BJ (cell line): ENCODE results near the gene PPIF. TPM values are rescaled to one million over a fixed set of nuclear protein-coding genes. Genes with fewer than 3 reads are reported as not detected.

Source experiments
- CTCF ChIA-PET: fragments of 350-600 bp; formaldehyde crosslinking; extraction: SDS; loops from one replicate; lab custom pipeline; 2021; ENCODE audit warnings: antibody characterized with exemption, inconsistent platforms; lab: Yijun Ruan, JAX
- POLR2A ChIA-PET: fragments of 300-600 bp; sonication (Branson Sonifier 250); formaldehyde crosslinking; extraction: SDS; loops from one replicate; lab custom pipeline; 2021; ENCODE audit warnings: antibody characterized with exemption; lab: Charles Lee
- DNase-seq: peaks from one replicate; pipeline ENCODE4 v3.0.0-alpha.2; 2011; ENCODE audit warnings: low read depth
- H3K27me3 ChIP-seq: 2 replicates; pipeline ENCODE4 v1.6.0; 2011; ENCODE audit warnings: low read length; ENCODE audit not compliant: control insufficient read depth, insufficient read depth
- H3K36me3 ChIP-seq: 2 replicates; pipeline ENCODE4 v1.5.1; 2011; ENCODE audit warnings: low read length; ENCODE audit not compliant: control insufficient read depth, insufficient read depth
- H3K4me3 ChIP-seq: 2 replicates; pipeline ENCODE4 v1.5.1; 2011; ENCODE audit warnings: low read depth, mild to moderate bottlenecking, control low read depth, low read length
- polyA plus RNA-seq: library from polyadenylated mRNA; depleted of rRNA; stranded (reverse); fragments of >200 nt; gene quantifications from 2 replicates; pipeline ENCODE4 v1.2.3, GENCODE V29; 2011
- TF ChIP-seq, protein P1 (sequence below): IDR thresholded peaks from 2 replicates; pipeline ENCODE4 v1.5.1; 2011; ENCODE audit warnings: low read depth, mild to moderate bottlenecking, control low read depth, inconsistent platforms, low read length, moderate library complexity; ENCODE audit not compliant: insufficient read depth

The PPIF gene
- polyA plus RNA-seq, 1 experiment: 73.9 TPM

DNA sequence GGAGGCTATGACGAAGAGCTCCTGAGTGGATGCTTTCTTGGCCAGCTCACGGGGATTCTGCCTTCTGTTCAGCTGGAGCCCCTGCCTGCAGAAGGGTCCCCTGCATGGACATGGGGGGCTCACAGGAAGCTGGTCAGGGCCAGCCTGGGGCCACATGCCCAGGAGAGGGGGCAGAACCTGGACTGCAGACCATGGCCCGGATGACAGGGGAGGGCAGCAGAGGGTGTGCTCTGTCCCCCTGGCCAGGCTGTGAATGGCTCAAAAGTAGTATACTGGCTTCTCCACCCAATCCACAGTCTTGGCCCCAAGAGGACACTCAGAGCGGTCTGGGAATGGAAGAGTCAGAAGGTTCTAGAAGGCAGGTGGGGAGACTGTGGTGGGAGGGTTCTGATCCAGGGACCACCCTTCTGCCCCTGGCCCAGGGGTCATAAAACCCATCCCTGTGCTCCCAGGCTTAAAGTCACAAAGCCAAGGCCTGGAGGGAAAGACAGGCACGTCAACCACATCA, 40.3 kb downstream of the PPIF start:
- CTCF ChIA-PET: no interaction called here
- H3K4me3 ChIP-seq: no peak overlapping the region
- H3K36me3 ChIP-seq: peaks cover 56% of the 10 kb centered on the region
- H3K27me3 ChIP-seq: no peaks in the 10 kb centered on the region
- TF ChIP-seq, protein P1, sequence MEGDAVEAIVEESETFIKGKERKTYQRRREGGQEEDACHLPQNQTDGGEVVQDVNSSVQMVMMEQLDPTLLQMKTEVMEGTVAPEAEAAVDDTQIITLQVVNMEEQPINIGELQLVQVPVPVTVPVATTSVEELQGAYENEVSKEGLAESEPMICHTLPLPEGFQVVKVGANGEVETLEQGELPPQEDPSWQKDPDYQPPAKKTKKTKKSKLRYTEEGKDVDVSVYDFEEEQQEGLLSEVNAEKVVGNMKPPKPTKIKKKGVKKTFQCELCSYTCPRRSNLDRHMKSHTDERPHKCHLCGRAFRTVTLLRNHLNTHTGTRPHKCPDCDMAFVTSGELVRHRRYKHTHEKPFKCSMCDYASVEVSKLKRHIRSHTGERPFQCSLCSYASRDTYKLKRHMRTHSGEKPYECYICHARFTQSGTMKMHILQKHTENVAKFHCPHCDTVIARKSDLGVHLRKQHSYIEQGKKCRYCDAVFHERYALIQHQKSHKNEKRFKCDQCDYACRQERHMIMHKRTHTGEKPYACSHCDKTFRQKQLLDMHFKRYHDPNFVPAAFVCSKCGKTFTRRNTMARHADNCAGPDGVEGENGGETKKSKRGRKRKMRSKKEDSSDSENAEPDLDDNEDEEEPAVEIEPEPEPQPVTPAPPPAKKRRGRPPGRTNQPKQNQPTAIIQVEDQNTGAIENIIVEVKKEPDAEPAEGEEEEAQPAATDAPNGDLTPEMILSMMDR: no peak
- POLR2A ChIA-PET: no interaction called here
- DNase-seq: no peak

DNA sequence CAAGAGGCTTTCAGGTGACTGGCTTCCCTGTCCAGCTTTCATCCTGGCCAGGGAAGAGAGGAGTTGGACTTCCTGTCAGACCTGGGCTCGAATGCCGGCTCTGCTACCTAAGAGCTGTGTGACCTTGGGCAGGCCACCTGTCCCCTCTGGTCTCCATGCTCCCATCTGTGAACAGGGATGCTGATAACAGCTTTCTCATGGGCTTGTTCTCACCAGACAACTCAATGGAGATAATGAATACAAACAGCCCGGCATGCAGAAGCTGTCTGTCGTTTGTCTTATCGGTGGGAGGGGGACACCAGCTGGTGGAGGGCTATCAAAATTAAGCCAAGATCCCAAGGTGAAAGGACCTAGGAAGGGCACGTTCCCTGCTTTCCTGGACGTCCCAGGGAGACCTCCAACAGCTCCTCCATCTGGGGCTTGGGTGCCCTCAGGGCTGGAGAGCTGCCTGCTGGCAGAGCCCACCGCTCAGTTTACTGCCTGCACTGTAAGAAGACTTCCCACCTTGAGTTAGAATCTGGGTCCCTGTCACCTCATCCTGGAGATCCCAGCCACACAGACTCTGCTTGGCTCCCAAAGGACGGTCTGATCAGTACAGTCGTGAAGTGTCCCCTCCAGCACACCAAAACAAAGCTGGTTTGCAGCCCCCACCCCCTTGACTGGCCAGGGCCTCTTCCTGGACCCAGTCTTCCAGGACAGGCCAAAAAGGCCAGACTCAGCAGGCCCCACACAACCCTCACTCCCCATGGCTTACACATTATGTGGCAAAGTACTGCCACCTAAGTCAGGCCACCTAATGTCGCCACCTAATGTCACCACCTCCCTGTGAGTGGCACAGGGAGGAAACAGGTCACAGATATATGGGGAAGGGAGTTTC, 40.9 kb downstream of the PPIF start:
- CTCF ChIA-PET: interaction anchor here (0.9 to 3.5 kb wide), 3 partner anchors 12 to 97 kb away, joined by 3 to 19 read pairs (median 3); no protein-coding TSS in a partner anchor
- Histone ChIP-seq H3K4me3 (no peak overlapping the region), H3K36me3 (peaks cover 55% of the 10 kb centered on the region), H3K27me3 (no peaks in the 10 kb centered on the region)
- POLR2A ChIA-PET: no interaction called here
- TF ChIP-seq, protein P1: no peak
- no peak for DNase-seq

DNA sequence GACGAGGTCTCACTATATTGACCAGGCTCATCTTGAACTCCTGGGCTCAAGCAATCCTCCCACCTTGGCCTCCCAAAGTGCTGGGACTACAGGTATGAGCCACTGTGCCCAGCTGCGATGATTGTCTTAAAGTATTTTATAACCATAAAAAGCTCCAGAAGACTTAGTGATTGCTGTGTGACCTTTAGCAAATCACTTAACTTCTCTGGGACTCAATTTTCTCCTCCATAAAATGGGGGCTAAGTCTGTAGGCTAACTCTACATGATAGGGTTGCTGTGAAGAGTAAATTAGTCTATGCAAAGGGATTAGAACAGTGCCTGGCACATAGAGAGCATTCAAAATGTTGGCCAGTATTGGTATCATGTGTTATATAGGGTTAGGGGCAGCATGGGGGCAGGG, 42.8 kb downstream of the PPIF start:
- TF ChIP-seq, protein P1: no peak
- no peak for DNase-seq
- no peak overlapping the region for H3K4me3 ChIP-seq
- peaks cover 56% of the 10 kb centered on the region for H3K36me3 ChIP-seq
- POLR2A ChIA-PET: no interaction called here
- H3K27me3 ChIP-seq: no peaks in the 10 kb centered on the region
- CTCF ChIA-PET: interaction anchor here (1.2 to 3.5 kb wide), 4 partner anchors 10 to 78 kb away, joined by 3 to 19 read pairs (median 7); no protein-coding TSS in a partner anchor

DNA sequence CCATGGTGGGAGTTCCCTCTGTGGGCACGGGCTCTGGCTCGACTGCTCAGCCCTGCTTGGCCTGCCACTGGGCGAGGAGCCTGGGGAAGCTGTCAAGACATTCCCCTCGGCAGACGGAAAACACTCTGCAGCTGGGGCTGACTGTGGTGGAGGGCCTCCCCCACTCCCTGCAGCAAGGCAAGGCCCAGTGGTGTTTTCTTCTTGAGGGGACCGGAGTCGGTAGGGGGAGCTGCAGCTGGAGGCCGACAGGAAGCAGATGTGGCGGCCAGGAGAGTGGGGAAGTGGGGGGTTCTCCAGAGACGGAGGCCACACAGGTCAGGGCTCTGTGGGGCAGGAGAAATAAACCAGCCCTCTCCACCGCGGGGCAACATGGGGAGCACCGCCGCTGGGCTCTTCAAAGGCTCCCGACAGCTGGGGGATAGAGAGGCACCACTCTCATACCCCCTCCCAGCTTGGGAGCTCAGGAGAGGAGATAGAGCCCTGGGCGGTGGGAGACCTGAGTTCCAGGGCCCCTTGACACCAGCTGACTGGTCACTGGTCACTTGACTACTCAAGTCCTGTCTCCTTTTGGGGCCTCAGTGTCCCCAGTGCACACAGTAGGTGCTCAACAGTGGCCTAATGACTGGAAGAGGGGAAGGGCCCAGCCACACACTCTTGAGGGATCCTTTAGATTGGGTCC, 43.4 kb downstream of the PPIF start:
- CTCF ChIA-PET: interaction anchor here (0.8 to 3.5 kb wide), 5 partner anchors 9 to 77 kb away, joined by 3 to 19 read pairs (median 6); no protein-coding TSS in a partner anchor
- no peak for DNase-seq
- POLR2A ChIA-PET: no interaction called here
- Histone ChIP-seq H3K36me3 (peaks cover 51% of the 10 kb centered on the region), H3K4me3 (no peak overlapping the region), H3K27me3 (no peaks in the 10 kb centered on the region)
- TF ChIP-seq, protein P1: no peak
